Fibroblast of pulmonary artery (primary cell): ENCODE results near the gene OR11A1.
"Not testable (repeated sequence)": the region's sequence is repeated elsewhere in the genome, so short reads cannot be mapped to it uniquely, and the experiment has no call there.

Experiments used
- DNase-seq: peaks from one replicate; pipeline ENCODE4 v3.0.0-alpha.2; 2010; ENCODE audit warnings: low read depth
- H3K4me3 ChIP-seq: replicated peaks from 2 replicates; pipeline ENCODE4 v1.5.1; 2011; ENCODE audit warnings: low read depth, mild to moderate bottlenecking, control low read depth, low read length, moderate library complexity
- CTCF ChIP-seq: IDR thresholded peaks from 2 replicates; pipeline ENCODE4 v1.5.1; 2011; ENCODE audit warnings: mild to moderate bottlenecking, control low read depth, low read length, inconsistent platforms; ENCODE audit errors: missing control alignments

The OR11A1 gene

GRCh38 chr6:29442719-29443118, 14.2 kb downstream of the OR11A1 start:
- no peak for TF ChIP-seq CTCF
- DNase-seq = no peak
- H3K4me3 ChIP-seq = no peak overlapping the region

GRCh38 chr6:29439006-29439405, 17.9 kb downstream of the OR11A1 start, which contains the start of gene OR10C1:
Gene OR10C1, plus strand, starts transcription at chr6:29439306. Its CDS starts 710 bp downstream, at chr6:29440016.
- TF ChIP-seq CTCF = no peak
- no peak within 1 kb of the TSS for H3K4me3 ChIP-seq
- no peak for DNase-seq

- DNase-seq = not testable (repeated sequence)
Observed at GRCh38 chr6:29436730-29437129, 20.1 kb downstream of the OR11A1 start.

GRCh38 chr6:29426654-29427053, 30.2 kb downstream of the OR11A1 start:
- H3K4me3 ChIP-seq = no peak overlapping the region
- no peak for DNase-seq
- TF ChIP-seq CTCF = no peak

More at GRCh38 chr6:29436730-29437129, 20.1 kb downstream of the OR11A1 start:
- not testable (repeated sequence) for H3K4me3 ChIP-seq

- no peak for TF ChIP-seq CTCF
- H3K4me3 ChIP-seq = no peak overlapping the region
- DNase-seq = no peak
Observed at GRCh38 chr6:29425075-29425474, 31.8 kb downstream of the OR11A1 start.

- TF ChIP-seq CTCF = no peak
- no peak overlapping the region for H3K4me3 ChIP-seq
- DNase-seq = no peak
Observed at GRCh38 chr6:29424575-29424974, 32.3 kb downstream of the OR11A1 start.

GRCh38 chr6:29424168-29424567, 32.7 kb downstream of the OR11A1 start:
- no peak overlapping the region for H3K4me3 ChIP-seq
- DNase-seq = no peak
- no peak for TF ChIP-seq CTCF
